GM21423 (cell line): Measurements from ENCODE around the gene NFATC1.
A peak's percentile ranks its signal among the peaks of the same experiment; 100 is the strongest.

Experiments
- ATAC-seq: cut with Tn5 transposase; IDR thresholded peaks from one replicate; pipeline ENCODE4 v1.9.1; 2021; ENCODE audit warnings: mild to moderate bottlenecking, moderate library complexity; ENCODE audit not compliant: unreplicated experiment

NFATC1 gene

DNA sequence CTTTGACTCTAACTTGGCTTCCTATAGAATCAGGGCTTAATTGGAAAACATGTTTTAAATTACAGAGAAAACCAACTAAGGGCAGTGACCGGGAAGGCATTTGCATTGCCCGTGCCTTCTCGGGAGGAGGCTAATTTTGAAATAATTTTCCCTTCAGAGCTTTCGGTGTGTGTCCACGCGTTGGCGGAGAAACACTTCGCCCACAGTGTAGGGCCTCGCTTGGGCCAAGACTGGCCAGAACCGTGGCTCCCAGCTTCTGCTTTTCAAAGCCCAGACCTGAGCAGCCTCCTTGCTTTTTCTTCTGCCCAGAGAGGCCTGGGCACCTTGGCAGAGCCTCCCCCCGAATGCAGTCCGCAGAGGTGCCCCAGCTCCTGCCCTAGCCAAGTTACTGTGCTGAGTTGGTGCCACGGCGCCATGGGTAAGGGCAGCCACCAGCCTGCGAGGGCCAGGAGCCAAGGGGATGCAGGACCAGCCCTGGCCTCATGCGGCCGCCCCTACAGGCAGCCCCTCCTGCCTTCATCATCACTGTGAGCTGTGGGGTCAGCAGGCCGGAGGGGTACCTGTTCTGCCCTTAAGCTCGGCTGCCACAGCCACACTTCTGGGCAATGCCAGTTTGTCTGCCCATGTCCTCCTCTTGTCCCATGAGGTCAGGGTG is 57.4 kb downstream of the NFATC1 start:
- no peak for ATAC-seq

DNA sequence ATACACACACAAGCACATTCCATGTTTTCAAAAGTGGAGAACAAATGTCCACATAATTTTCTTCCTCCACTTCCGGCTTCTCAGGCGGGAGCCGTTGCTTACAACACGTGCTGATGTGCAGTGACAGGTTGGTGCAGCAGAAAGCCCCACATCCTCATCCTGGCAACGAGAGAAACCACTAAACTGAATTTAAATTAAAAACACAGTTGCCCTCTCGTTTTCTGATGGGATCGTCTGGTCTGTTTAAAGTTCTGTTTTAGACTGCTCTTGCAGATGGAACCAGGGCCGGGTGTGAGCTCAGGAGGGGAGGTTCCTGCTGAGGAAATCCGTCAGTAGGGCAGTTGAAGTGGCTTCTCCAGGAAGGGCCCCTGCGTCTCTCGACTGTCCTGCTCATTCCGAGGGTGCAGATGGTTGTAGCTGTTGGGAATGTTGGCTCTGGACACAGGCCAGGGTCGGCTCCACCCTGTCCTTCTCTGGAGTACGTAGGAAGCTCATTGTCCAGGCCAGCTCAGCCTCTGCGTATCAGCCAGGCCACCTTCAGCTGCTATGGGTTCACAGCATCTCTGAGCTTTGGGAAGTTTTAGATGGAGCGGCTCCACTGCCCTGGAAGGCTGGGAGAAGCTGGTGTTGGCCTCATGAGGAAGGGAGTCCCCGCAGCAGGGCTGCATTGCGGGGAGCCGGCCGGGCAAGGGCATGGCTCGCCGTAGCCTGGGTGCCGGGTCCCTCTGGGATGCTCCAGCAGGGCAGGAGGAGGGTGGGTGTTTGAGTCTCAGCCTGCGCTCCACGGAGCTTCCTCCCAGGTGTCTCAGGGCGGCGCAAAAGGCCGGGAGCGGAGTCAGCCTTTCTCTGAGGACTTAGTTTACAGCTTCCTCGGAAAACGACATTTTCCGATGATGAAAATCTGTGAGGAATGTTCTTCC is 58.3 kb downstream of the NFATC1 start:
- no peak for ATAC-seq

DNA sequence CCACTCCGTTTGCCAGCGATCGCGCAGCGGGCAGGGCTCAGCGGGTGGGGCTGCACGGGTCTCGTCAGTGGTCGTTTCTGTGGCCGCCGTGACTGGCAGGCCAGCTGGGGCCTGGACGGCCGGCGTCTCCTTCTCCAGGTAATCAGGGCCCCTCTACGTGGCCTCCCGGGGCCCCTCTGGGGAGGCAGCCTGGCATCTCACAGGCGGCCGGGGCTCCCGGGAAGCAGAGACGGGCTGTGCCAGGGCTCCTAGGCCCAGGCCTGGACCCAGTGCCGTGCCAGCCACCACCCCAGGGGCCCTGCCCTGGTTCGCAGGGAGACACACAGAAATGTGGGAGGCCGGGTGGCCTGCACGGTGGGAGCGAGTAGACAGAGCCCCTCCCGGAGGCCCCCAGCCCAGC is 59.5 kb downstream of the NFATC1 start:
- no peak for ATAC-seq

DNA sequence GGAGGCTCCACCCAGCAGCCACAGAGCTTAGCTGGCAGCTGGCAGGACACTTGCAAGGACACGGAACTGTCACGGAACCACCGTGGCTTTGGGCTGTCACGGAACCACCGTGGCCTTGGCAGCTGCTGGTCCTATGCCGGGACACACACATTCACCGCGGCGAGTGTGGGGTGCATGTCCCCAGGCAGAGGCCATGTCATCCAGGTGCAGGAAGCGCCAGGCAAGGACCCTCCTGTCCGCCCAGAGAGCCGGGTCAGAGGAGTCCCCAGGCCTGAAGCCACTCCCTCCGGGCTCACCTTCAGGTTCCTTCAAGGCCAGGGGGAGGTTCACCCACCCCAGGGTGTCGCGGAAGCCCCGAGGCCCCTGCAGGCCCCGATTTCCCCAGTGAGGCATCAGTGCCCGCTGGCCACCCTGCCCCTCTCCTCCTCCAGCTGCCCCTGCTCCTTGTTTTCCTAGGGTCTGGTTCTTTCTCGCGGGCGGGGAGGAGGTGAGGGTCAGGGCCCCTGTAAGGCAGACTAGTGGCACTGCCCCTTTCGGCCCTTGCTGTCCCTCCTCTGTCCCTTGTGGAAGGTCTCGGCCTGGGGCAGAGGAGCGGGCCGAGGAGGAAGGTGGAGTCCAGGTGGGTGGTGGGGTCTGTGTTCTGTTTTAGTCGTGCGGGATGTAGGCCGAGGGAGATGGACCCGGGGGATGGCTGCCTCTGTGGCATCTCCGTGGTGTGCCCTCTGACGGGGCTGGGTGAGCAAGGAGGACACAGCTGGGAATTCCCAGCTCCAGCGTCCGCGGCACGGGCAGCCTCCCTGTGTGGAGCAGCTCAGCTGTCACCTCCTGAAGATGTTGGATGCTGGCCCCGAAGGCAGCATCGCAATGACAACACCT is 60.6 kb downstream of the NFATC1 start:
- no peak for ATAC-seq

DNA sequence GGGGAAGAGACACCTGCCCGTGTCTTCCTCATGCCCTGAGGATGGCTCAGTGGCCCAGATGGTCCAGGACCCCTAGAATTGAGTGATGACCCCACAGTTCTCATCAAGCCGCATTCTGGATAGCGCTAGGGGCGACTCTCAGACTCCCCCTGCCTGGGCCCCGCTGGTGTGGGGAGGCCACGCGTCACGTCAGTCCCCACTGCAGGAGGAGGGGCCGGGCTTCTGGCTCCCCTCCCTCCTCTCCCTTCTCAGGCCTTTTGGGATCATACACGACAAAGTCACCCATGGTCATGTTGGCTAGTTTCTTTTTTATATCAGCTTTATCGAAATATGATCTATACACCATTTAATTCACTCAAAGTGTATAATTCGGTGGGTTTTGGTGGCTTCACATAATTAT is 61.5 kb downstream of the NFATC1 start:
- no peak for ATAC-seq

DNA sequence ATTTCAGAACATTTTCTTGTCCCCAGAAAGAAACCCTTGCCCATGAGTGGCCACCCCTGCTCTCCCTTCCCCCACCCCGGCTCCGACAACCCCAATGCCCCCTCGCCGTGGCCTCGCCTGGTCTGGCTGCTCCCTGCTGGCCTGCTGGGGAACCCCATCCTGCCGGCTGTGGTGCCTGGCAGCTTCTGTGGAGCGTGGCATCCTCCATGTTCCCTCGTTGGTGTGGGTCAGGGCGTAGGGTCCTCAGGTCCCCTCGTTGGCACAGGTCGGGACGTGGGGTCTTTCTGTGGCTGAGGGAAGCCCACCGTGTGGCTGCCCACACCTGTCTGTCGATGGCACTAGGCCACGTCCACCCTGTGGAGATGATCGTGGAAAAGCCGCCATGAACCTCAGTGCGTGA is 61.9 kb downstream of the NFATC1 start:
- ATAC-seq, result no peak

DNA sequence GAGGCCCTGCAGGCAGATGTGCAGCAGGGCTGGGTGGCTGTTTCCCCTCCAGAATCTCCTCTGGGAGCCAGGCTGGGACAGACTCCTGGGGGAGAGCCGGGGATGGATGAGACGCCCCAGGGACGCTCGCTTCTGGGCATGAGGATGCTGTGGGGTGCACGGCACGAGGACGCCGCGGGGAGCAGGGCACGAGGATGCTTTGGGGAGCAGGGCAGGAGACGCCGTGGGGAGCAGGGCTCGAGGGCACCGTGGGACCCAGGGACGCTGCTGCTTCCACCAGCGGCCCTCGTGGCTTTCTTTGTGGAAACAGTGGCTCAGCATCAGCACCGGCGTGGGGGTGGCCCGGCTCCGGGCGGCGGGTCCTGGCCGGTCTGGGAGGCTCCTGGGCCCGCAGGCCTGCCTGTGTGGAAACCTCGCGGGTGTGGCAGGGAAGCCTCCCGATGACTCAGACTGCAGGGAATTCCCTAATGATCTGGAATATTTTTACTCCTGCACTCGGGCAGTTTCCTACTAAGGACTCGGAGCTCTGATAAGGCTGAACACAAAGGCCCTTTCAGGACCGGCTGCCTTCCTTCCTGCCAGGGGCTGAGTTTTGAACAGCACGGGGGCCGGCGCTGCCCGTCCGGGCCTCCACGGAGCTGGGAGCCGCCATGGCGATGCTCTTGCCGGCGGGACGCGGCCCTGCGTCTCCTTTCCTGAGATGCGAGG is 62.6 kb downstream of the NFATC1 start:
- ATAC-seq, result no peak

DNA sequence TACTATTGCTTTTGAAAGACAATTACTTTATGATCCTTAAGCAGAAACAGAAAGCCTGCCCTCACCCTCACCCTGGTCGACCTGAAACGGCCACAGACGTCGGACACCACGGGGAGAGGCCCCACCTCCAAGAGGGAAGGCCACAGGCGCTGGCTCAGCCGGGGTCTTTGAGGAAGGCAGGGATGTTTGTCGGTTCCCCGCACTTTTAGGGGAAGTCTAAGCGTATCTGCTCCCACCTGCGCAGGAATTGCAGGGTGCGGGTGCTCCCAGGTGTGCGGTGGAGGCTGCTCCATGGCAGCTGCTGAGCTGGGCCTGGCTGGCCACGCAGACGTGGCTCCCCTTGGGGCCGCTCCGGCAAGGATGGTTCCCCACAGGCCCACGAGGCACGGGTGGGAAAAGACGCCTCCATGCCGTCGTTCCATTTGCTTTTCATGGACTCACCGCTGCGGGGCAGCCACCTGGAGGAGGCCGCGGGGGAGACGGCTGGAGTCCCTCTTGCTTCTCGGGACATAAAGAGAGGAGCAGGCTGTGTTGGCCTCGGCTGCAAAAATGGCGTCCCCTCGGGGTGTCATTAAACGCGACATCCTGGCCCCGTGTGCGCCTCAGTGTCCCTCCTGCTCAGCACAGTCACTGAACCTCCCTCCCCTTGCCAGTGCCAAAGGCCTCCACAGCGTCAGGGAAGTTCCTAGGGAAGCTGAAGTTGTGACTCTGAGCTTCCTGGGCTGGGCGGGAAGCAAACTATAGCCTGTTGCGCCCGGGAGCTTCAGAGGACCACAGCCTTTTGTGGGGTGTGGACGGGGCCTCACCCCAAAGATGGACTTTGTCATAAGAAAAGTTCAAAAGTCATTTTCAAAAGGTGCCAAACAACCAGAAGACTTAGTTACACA is 63.4 kb downstream of the NFATC1 start:
- ATAC-seq, result no peak

DNA sequence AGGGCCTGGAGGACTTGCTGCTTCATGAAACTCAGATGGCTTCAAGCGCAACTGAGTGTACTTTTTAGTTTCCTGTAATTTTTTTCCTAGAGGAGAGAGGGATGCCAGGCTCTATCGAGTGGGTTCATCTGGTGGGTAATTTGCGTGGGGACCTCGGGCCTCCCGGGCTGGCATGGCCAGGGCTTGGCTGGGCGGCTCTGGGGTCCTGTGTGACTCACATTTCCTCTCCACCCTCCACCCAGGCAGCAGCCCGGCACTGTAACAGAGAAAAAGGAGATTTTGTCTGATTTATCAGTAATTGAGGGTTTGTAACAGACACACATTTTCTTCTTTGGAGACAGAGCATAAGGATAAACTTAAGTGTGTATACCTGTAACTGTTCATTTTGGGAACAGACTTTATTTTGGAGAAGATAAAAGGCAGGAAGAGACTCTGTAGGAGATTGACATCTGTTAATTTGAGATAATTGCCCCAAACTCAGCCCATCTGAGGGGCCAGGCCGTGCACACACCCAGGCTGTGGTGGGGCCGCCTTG is 64.3 kb downstream of the NFATC1 start:
- ATAC-seq, result peak; percentile 19

DNA sequence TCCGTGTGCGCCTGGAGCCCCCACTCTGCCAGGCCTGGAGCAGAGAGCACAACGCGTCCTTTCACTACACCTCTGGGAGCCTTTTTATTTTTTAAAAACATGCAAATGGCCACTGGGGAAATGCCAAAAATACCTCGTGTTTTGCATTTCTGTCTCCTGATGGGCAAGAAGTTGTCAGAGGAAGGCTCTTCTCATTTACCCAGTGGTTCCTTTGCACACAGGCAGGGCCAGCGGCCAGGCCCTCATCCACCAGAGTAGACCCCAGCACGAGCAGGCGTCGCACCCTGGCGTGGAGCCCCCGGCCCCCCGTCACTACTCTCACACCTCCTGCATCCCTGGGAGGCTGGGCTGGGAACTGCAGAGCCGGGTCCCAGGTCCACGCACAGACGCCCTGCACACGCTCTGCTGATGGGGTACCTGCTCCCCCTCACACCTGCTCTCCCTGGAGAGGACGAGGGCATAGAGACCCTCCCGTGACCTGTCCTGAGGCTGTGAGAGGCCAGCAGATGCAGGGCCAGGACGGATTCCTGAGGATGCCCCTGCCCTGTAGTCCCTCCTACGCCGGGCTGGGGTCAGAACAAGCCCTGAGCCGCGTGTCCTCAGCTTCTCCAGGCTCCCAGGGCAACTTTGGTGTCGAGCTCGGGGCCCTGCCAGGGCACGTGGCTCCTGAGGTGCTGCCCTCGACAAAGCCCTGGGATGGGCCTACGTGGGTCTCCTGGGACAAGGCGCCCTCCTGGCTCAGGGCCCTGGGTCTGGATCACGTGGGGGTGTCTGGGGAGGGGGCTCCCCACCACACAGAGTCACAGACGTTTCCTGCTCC is 65.0 kb downstream of the NFATC1 start:
- ATAC-seq, result peak; percentile 75

DNA sequence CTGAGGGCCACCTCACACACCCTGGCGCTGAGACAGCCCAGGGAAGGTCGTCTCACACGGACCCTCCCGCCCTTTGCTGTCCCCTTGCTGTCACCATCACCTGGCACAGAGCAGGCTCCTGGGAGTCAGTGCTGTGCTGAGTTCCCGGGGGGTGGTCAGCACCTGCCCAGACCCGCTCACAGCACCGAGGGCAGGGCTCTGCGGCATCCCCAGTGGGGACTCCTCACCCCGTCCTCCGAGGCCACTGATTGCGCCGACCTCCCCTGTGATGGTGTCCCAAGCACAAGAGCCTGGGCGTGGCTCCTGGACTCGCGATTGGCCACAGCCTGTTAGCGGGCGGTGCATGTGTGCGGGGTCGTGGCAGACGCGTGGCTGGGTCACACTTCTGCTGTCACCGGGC is 65.9 kb downstream of the NFATC1 start:
- ATAC-seq, result no peak

DNA sequence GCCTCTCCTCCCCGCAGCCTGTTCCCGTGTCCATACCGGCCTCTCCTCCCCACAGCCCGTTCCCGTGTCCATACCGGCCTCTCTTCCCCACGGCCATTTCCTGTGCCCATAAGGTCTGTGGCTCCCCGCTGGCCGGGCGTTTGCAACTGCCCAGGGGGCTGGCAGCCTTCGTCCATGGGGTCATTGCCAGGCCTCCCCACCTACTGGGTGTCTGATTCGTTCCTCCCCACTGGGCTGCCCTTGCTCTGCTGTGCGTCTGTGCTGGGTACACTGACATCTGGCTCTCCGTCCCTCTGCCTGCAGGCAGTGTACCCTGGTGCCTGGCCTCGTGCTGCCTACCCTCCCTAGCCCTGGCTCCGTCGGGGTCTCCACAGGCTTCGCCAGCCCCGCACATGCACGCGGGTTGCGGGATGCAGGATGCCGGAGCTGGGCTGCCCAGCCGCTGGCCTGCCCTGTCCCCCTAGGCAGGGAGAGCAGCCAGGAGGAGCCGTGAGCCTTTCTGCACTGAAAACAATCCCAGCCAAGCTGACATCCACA is 67.8 kb downstream of the NFATC1 start:
- no peak for ATAC-seq

DNA sequence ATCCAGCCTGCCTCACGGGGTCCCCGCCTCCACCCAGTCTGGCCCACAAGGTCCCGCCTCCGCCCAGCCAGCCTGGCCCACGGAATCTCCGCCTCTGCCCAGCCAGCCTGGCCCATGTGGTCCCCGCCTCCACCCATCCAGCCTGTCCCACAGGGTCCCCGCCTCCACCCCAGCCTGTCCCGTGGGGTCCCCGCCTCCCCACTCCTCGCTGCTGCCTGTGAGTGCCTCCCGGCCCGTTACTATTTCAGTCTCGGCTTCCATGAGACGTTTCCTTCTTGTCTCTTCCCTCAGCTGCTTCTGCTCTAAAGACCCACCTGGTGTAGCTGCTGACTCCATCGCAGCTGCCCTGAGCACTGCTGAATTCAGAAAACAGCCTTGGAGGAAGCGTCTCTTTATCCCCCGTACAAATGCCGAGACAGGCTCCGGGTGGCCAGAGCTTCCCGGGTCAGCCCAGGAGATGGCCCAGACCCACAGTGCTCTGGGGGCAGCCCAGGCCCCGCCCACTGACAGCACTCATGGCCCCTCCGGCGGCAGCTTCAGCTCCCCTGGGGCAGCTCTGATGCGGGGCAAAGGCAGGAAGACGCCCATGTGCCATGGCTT is 69.8 kb downstream of the NFATC1 start:
- peak; percentile 83 for ATAC-seq

DNA sequence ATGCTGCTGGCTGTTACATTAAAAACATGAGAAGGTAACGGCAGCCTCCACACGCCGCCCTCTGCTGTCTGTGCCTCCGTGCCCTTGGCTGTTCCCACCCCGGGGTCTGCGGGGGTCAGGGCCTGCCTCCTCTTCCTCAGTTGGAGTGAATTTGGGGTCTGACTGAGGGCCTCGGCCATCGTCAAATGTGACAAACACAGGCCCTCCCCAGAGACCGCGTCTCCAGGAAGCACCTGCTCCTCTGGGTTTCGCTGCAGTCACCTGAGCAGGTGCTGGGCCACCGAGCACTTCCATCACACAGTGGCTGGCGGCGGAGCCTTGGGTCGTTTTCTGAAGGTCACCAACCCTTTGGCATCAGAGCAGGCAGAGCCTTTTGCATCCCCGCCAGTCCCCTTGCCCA is 70.9 kb downstream of the NFATC1 start:
- peak; percentile 35 for ATAC-seq

DNA sequence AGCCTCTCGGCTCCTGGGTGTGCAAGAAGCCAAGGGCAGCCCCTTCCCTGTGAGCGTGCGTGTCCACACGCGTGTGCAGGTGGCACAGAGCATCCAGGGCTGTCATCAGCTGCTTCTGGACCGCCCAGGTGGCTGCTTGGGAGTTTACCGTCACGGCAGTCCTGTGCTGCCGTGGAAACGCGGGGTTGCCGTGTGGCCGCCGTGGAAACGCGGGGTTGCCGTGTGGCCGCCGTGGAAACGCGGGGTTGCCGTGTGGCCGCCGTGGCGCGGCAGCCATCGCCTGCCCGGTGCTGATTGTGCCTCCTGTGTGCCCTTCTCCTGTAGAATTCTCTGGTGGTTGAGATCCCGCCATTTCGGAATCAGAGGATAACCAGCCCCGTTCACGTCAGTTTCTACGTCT is 71.4 kb downstream of the NFATC1 start:
- no peak for ATAC-seq

DNA sequence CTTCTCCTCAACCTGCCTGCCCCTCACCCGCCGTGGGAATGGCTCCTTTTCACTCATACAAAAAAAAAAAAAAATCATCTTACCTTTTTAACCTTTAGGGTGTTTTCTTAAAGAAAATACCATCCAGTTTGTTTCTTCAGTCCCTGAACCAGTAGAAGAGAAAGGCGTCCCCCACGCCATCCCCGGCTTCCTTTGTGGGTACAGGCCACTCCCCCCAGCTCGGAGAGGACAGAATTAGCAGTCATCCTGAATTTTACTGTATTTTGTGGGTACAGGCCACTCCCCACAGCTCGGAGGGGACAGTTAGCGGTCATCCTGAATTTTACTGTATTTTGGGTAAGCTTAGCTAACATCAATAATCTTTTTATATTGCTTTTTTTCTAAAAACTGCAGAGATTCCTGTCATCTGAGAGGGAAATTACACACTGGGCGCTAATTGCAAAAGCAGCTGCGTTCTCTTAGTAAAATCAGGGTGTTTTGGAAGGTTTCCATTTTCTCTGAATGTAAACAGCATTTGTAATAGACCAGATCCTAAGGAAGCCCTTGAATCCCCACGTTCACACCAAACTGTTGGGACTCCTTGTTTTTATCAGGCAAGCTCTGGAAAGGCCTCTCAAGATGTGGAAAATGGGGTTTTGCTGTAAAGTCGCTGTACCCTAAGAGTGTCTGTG is 72.5 kb downstream of the NFATC1 start:
- no peak for ATAC-seq

DNA sequence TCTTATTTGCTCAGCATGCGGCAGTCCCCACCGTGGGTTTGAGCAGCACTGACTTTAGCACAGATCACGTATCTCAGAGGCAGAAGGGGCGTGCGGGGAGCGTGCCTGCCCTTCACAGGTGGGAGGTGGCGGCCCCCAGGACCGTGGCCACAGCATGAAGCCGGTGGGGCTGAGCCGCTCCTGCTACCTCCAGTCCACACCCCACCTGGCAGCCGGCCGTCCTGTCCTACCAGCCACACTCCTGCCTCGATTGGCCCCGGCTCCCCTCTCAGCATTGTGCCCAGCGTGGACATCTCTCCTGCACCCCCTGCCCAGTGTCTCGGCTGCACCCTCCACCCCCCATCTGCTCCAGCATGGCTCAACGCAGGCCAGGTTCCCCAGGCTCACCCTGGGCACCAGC is 73.6 kb downstream of the NFATC1 start:
- ATAC-seq, result no peak
